Left kidney (tissue), 2 donors: ENCODE results near the gene RAB44. TPM values are rescaled to one million over a fixed set of nuclear protein-coding genes. Genes with fewer than 3 reads are reported as not detected.

Experiments used
- DNase-seq: peaks from one replicate; pipeline ENCODE4 v3.0.0-alpha.2; 2013
- polyA plus RNA-seq: library from polyadenylated mRNA; unstranded; fragments of 120-200 nt; gene quantifications from one replicate; pipeline ENCODE4 v1.2.1, GENCODE V29; 2013; ENCODE audit not compliant: insufficient read length

The RAB44 gene
- polyA plus RNA-seq, 1 donor = 0.05 TPM

GRCh38 chr6:36731622-36732310 lies 34.1 kb downstream of the RAB44 start:
- DNase-seq = no peak

- DNase-seq = no peak
These were observed 35.7 kb downstream of the RAB44 start for GRCh38 chr6:36733300-36733699.

- DNase-seq = no peak
These were observed 36.9 kb downstream of the RAB44 start for GRCh38 chr6:36734486-36735060.

GRCh38 chr6:36735110-36736071 lies 37.8 kb downstream of the RAB44 start:
- peak; percentile 32 for DNase-seq

- no peak for DNase-seq
These were observed 39.6 kb downstream of the RAB44 start for GRCh38 chr6:36737043-36737785.

- DNase-seq = no peak
These were observed 40.5 kb downstream of the RAB44 start for GRCh38 chr6:36738108-36738507.

GRCh38 chr6:36739947-36740817 lies 42.6 kb downstream of the RAB44 start:
- DNase-seq = no peak

- no peak for DNase-seq
These were observed 43.2 kb downstream of the RAB44 start for GRCh38 chr6:36740818-36741179.

GRCh38 chr6:36742146-36742545 lies 44.5 kb downstream of the RAB44 start:
- DNase-seq = no peak

- DNase-seq = no peak
These were observed 45.4 kb downstream of the RAB44 start for GRCh38 chr6:36743032-36743431.

GRCh38 chr6:36743538-36744303 lies 46.1 kb downstream of the RAB44 start:
- no peak for DNase-seq

GRCh38 chr6:36744304-36744673 lies 46.7 kb downstream of the RAB44 start:
- no peak for DNase-seq

- no peak for DNase-seq
These were observed 47.7 kb downstream of the RAB44 start for GRCh38 chr6:36745283-36745682.

- DNase-seq = no peak
These were observed 48.2 kb downstream of the RAB44 start for GRCh38 chr6:36745836-36746235.

GRCh38 chr6:36746251-36746650 lies 48.6 kb downstream of the RAB44 start:
- DNase-seq = no peak

- no peak for DNase-seq
These were observed 52.3 kb downstream of the RAB44 start for GRCh38 chr6:36749829-36750489.

- no peak for DNase-seq
These were observed 53.5 kb downstream of the RAB44 start for GRCh38 chr6:36751091-36751490.

- DNase-seq = no peak
These were observed 54.2 kb downstream of the RAB44 start for GRCh38 chr6:36751833-36752186.

GRCh38 chr6:36752187-36752885 lies 54.7 kb downstream of the RAB44 start:
- DNase-seq = no peak
